Endometrial microvascular endothelial cells (primary cell): ENCODE measurements around the gene C3orf22. TPM values are rescaled to one million over a fixed set of nuclear protein-coding genes. Genes with fewer than 3 reads are reported as not detected.

Experiments used
- in situ Hi-C: cut with HindIII; loops from 2 replicates; pipeline ENCODE4 v1.10.0; 2017; ENCODE audit warnings: low sequenced_read_pairs, low pct_unique_long_range_greater_than_20kb; ENCODE audit errors: inconsistent ontology term
- total RNA-seq: library from RNA; depleted of rRNA; stranded (reverse); fragments of >200 nt; gene quantifications from one replicate; pipeline ENCODE4 v1.2.3, GENCODE V29; 2015; ENCODE audit errors: inconsistent ontology term

Gene C3orf22
- total RNA-seq, 1 donor from 2014 or later, result not detected

DNA sequence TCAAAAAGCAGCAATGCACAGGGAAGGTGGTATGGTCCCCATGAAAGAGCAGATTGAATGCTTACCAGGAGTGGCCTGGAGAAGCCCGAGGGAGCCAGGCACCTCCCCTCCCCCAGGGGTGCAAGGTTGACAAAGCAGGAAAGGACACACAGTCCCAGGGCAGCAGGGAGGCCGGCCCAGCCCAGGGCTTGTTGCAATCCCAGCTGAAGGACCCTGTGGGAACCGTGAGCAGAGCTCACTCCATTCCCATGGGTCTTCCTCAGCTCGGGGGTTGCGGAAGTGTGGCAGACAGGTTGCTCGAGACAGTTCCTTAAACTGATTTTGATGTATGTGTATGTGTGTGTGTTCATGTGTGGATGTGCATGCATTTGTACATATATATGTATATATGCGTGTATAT, 57.0 kb downstream of the C3orf22 start:
- in situ Hi-C loops, result no loop called here

DNA sequence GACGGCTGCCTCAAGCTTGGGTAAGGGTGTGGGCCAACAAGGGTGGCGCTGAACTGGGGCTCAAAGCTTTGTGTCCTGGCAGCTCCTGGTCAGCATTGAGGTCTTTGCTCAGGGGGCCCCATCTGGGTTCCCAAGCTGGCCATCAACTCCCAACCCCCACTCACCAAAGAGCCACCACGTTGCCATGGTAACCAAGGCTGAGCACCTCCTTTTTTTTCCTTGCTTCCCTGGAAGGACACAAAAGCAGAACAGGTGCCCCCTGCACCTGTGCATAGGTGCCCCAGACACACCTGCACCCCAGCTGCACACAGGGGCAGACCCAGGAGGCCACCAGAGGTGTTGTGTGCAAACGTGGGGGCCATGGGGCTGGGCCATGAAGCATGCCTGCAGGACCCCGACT, 57.7 kb downstream of the C3orf22 start:
- in situ Hi-C loops, result no loop called here

DNA sequence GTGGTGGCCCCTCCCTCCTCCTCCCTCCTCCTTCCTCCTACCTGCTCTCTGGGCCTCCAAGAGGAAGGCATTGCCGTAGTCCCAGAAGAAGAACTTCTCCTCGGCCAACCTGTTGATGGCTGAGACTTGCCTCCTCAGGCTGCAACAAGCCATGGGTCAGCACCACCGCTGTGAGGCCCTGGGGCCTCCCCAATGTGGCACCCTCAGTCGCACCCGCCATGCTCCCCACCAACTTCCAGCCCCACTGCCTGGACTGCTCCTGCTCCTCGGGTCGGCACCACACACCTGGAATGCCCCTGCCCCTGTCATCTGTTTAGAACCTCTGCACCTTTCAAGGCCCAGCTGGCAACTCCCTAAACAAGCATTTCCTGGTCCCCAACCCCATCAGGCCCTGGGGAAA, 58.7 kb downstream of the C3orf22 start:
- in situ Hi-C loops, result no loop called here

Other genes starting within 250 kb of the C3orf22 start
- 1.7 TPM for gene KLF15, start 201.5 kb downstream of the C3orf22 start, total RNA-seq
- not detected for gene CFAP100, start 164.0 kb downstream of the C3orf22 start, total RNA-seq
- 13.6 TPM for gene ZXDC, start 83.0 kb downstream of the C3orf22 start, total RNA-seq
- gene UROC1, start 41.2 kb downstream of the C3orf22 start, total RNA-seq, result not detected
- not detected for gene CHST13, start 34.8 kb downstream of the C3orf22 start, total RNA-seq
- 10.1 TPM for gene TXNRD3, start 96.2 kb upstream of the C3orf22 start, total RNA-seq
- 18.3 TPM for gene CHCHD6, start 145.3 kb upstream of the C3orf22 start, total RNA-seq